ENCODE measurements around the gene SLC48A1.

Gene SLC48A1

GRCh38 chr12:47744778-47745436, 28.1 kb upstream of the SLC48A1 start:
- no peak for FAIRE-seq

GRCh38 chr12:47745485-47746041, 27.5 kb upstream of the SLC48A1 start:
- no peak for FAIRE-seq

GRCh38 chr12:47746073-47746472, 27.0 kb upstream of the SLC48A1 start:
- FAIRE-seq = no peak

DNA sequence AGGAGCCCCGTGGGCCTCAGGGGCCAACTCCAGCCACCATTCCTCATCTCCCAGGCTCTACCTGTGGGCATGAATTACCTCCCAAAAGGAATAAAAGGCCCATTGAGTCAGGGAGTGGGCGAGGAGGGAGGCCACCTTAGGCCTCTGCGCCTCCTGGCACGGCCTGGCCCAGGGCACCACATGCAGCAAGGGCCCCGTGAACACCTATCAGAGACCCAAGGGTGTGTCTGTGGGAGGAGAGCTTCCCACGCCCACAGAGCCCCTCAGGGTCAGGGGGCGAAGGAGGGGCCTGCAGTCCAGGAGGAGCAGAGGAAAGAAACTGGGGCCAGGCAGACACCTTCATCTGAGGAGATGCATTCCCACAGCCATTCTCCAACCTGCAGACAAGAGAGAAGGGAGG, 26.5 kb upstream of the SLC48A1 start:
- FAIRE-seq = no peak

DNA sequence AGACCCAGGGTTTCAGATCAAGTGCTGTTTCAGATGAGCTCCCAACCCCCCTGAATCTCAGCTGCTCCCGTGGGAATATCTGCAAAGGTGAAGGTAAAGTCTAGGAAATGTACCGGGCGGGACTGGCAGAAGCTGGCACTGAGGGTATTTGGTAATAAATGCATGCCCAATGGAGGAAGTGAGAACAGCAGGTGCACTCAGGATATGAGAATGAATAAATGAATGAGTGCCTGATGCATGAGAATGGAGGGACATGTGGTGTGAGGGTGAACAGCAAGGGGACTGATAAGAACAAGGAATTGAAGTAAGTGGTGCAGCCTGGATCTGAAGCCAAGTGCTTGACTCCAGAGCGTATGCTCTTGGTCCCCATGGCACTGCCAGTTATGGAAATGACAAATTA, 25.9 kb upstream of the SLC48A1 start:
- FAIRE-seq = no peak

DNA sequence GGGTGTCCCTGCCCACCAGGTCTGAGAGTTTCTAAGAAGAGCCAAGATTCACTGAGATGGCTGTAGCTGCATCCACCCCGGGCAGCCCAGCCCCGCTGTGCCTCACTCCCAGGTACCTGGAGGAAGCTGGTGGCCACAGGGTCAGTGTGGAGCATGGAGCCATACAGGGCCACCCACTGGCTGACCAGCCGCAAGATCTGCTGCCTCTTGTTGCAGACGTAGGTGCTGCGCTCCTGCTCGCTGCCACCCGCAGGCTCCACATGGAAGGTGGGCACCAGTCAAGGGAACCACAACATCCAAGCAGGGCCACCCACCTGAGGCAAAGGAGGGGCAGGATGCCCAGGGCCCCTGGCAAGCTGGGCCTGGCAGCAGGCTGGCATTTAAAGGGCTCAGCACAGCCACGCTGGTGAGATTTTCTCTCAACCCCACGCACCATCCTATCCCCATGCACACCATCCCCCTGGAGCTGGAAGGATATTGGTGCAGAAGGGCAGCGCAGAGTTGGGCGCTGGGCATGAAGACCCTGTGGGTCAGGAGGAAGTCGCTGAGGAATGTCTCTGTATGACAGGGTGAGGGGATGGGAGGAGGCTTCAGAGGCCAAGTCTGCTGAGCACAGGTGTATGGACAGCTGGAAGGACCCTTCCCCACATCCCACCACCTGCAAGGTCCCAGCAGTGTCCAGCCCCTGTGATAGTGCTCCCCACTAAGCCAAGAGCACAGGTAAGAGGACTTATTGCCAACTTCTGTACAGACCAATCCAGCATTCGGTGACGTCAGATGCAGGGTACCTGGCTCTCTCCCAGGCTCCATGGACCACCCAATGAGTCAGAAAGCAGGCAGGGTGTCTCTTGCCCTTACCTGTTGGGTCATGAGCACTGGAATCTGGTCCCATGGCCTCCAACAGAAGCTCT, 25.2 kb upstream of the SLC48A1 start:
- no peak for FAIRE-seq

- no peak for FAIRE-seq
Observed at GRCh38 chr12:47748507-47748828, 24.6 kb upstream of the SLC48A1 start.

- FAIRE-seq = no peak
Observed at GRCh38 chr12:47748899-47749298, 24.1 kb upstream of the SLC48A1 start.

- no peak for FAIRE-seq
Observed at GRCh38 chr12:47750229-47750798, 22.7 kb upstream of the SLC48A1 start.

DNA sequence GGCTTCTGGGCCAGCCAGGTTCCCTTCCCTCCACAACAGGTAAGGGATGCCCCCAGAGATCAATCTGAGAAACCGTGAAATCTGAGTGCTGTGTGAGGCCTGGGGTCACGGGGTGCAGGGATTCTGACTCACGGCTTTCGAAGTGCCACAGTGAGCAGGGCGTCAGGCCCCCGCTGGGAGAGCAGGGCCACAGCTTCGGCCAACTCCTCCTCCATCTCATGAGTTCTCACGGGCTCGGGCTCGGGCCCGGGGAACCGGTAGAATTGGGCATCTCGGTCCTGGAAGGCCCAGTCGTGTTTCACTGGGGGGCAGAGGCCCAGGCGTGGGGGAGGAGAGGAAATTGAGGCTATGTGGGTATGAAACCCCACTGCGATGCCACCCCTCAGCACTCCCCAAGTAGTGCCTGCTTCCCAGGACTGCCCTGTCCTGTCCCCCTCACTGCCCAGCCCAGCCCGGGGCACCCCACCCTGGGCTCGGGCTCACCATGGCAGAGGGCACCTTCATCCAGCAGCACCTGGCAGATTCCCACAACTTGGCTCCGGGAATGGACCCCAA, 22.0 kb upstream of the SLC48A1 start:
- no peak for FAIRE-seq

- no peak for FAIRE-seq
Observed at GRCh38 chr12:47751561-47751960, 21.5 kb upstream of the SLC48A1 start.

DNA sequence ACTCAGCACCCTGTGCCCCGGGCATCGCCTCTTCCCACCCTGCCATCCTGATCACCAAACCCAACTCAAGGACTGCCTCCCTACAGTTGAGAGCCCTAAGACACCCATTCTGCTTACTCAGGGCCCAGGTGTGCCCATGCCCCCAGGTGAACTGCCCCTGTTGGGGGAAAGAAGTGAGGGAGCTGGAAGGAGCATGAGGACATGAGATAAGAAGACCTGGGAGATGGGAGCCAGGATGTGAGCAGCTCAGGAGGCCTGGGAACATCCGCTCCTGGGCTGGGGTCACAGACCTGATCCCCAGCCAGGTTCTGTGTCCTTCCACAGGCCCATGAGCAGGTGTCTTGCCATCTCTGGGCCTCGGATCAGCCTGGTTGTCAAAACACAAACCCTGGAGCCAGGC, 20.9 kb upstream of the SLC48A1 start:
- FAIRE-seq = no peak

DNA sequence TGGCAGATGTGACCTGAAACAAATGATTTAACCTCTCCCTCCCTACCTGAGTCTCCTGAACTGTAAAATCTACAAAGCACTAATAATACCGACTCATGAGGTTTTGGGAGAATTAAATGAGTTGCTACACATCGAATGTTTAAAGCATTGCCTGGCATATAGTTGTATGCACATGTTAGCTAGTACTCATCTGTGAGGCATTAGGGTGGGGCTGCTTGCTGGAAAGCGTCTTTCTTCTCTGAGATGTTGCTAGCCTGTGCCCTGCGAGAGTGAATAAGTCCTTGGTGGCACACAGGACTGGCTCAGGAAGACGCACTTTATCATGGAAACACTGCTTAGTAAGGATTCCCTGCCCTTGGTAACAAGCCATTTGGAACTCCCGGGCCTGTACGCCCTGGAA, 20.5 kb upstream of the SLC48A1 start:
- FAIRE-seq = no peak

- FAIRE-seq = no peak
Observed at GRCh38 chr12:47753021-47754001, 19.7 kb upstream of the SLC48A1 start.

- no peak for FAIRE-seq
Observed at GRCh38 chr12:47754126-47754525, 18.9 kb upstream of the SLC48A1 start.

DNA sequence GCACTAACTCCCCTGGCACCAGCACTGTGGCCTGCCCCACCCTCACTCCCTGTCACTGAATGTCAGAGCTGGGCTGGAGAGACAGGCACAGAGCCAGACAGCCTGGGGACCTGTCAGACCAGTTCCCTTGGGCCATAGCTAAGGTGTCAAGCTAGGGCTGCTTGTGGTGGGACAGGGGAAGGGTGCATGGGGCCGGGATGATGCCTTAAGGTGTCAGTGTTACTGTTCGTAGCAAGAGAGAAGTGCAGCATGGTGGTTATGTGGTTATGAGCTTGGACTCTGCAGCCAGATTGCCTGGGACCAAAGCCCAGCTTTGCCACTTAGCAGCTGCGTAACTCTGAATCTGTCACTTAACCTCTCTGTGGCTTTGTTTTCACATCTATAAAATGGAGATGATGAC, 18.2 kb upstream of the SLC48A1 start:
- no peak for FAIRE-seq

- no peak for FAIRE-seq
Observed at GRCh38 chr12:47755655-47756562, 17.1 kb upstream of the SLC48A1 start.

- no peak for FAIRE-seq
Observed at GRCh38 chr12:47757364-47757839, 15.6 kb upstream of the SLC48A1 start.

DNA sequence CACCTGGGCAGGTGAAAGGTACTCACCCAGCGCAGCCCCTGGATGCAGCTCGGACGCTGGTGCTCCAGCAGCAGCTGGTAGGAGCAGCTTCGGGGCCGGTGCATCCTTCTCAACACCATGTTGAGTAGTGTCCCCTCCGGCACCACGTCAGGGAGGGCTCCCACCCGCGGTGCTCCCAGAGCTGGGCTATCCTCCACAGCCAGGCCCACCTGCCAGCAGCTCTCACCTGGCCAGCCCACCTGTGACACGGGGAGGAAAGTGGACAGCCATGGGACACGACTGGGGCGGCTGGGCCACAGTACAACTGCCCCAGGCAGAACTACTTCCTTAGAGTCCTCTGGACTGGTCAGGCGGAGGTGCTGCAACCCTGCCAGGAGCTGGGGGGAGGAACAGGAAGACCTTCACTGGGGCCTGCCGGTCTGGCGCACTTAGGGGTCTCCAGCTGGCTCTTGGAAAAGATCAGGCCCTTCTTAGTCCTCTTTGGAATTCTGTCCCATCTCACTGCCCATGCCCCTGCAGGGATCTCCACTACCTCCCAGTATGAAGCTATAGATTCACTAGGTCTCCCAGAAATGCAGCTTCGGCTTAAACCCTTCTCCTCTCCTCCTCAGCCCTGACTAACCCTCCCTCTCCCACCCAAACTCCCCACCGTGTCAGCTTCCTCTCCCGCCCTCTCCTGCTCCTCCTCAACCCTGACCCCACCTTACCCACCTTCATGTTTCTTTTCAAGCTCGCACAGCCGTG, 15.0 kb upstream of the SLC48A1 start:
- no peak for FAIRE-seq

DNA sequence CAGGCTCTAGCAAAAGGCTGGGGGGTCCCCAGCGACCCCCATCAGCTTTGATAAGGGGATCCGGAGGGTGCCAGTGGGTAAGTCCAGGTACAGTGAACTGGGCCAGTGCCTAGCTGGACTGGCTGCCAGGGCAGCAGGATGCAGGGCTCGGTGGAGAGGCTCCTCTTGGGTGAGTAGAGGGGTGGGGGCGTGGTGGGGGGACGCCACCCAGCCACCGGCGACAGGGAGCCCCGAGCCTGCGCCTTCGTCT, 14.5 kb upstream of the SLC48A1 start:
- no peak for FAIRE-seq

All from G401.6 (cell line).